GM12878 (cell line): Measurements from ENCODE around the gene SEC24C.

Source experiments
- CTCF ChIP-seq, 3 experiments: IDR thresholded peaks in 2 of 3; conservative IDR thresholded peaks in 1 of 3; 2 replicates each; pipeline ENCODE4 v1.5.1; 2011; ENCODE audit warnings: low read depth in 3 of 3, low read length in 3 of 3, mild to moderate bottlenecking in 3 of 3, control low read depth in 2 of 3, moderate library complexity in 2 of 3, inconsistent platforms in 1 of 3, mixed read lengths in 1 of 3; ENCODE audit not compliant: control insufficient read depth in 2 of 3, insufficient read depth in 1 of 3; ENCODE audit errors: extremely low read depth in 1 of 3
- EGR1 ChIP-seq, 2 experiments: IDR thresholded peaks; 1 replicate in 1 of 2; 2 replicates in 1 of 2; pipeline ENCODE4 v1.6.1; 2011 to 2012; ENCODE audit warnings: low read depth in 2 of 2, low read length in 2 of 2, borderline replicate concordance in 1 of 2, mild to moderate bottlenecking in 1 of 2, moderate library complexity in 1 of 2
- EZH2 ChIP-seq: IDR thresholded peaks from 2 replicates; pipeline ENCODE4 v1.6.1; 2012; ENCODE audit warnings: low read depth, mild to moderate bottlenecking, control low read depth, inconsistent platforms, low read length, borderline replicate concordance; ENCODE audit not compliant: control insufficient read depth
- MAX ChIP-seq: IDR thresholded peaks from 2 replicates; pipeline ENCODE4 v1.6.1; 2012; ENCODE audit warnings: low read depth, low read length, improper control_type of control experiment

GRCh38 chr10:73734028-73734720 lies 10.0 kb upstream of the SEC24C start:
- TF ChIP-seq CTCF (IDR thresholded peaks at IDR 0.05 in 2 of 3, conservative IDR thresholded peaks at IDR 0.05 in 1 of 3; ENCODE audit: control insufficient read depth in 2 of 3, extremely low read depth in 1 of 3, insufficient read depth in 1 of 3, low read depth in 3 of 3, low read length in 3 of 3) (no peak), EZH2 (no peak), EGR1 (IDR thresholded peaks at IDR 0.05; ENCODE audit: borderline replicate concordance in 1 of 2, low read depth in 2 of 2, low read length in 2 of 2) (no peak), MAX (no peak)
